NOMO-1 treated with dmso at 0.1 percent for 144 hours (cell line): ENCODE measurements around the gene WLS.
"Not testable (repeated sequence)": the region's sequence is repeated elsewhere in the genome, so short reads cannot be mapped to it uniquely, and the experiment has no call there.

ENCODE experiments used
- DNase-seq: peaks from one replicate; lab custom pipeline; 2025; ENCODE audit not compliant: unreplicated experiment; lab: John Stamatoyannopoulos, UW

The WLS gene

DNA sequence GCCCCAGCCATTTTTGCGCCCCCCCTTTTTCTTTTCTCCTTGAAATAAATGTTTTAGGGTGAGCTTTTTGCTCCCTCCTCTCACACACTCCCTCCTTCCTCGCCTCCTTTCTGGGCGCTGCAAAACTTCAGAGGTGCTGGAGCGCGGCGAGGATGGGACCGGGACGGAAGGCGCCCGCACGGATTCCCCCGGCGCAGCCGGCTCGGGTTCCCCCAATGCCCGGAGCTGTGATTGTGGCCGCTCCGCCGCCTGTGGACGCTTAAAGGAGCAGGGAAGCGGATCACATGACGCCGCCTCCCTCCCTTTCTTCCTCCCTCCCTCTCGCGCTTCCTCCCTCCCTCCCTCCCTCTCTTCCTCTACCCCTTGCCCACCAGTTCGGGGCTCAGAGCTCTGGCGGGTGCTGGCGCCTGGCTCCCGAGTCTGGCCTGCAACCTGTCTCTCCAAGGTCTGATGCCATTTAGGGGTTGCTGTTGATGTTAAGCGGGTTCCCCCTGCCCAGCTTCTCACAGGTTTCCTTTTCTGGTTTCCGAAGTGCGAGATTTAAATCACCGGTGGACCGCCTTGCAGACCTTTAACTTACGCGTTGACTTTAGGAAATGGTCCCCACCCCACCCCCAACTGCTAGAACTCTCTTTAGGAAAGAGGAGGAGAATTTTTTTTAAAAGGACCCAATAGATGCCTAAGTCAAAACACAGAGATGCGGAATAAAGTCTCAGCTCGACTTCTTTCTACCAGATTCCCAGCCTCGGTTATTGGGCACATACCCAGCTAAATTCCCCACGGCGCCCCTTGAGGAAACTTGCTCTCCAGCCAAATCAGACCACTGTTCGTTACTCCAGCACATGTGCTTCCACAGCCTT, at the start of gene WLS:
TSS of gene WLS (minus strand) at position 235 of the 860 bp plus-strand sequence. CDS start at position 11, 224 bp downstream.
- no peak for DNase-seq

GRCh38 chr1:68280286-68280685, 48.0 kb upstream of the WLS start:
- no peak for DNase-seq

GRCh38 chr1:68279846-68280245, 47.5 kb upstream of the WLS start:
- no peak for DNase-seq

DNA sequence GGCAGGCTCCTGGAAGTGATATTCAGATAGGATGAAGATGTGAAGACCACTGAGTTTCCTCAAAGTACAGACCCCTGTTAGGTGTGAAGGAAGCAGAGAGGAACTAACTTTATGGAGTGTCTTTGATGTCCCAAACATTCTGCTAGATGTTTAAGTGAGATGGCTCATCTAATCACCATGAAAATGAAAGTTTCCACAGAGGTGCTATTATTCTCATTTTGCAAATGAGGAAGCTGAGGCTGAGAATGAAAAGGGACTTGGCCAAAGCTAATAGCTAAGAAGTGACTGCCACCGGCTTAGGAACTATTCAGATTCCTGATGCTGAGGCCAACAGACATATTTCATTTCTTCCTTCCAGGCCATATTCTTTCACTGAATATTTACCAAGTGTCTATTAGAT, 45.9 kb upstream of the WLS start:
- no peak for DNase-seq

GRCh38 chr1:68276448-68276847, 44.1 kb upstream of the WLS start:
- no peak for DNase-seq

DNA sequence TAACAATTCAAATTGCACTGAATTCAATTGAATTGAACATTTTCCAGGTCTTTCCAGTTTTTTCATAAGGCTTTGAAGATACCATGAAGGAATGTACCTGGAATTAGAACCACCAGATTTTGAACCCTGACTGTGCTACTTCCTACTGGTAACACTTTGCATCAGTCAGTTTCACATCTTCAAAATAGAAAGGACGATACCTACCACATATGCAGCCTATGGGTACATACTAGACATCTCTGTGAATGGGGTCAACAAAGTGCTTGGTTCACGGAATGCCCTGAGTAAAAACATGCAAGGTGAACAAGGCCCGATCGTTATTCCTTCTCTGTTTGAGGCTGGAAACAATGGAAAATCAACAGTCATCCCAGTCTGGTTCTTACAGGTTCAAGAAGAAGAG, 41.2 kb upstream of the WLS start:
- no peak for DNase-seq

- no peak for DNase-seq
These were observed 39.3 kb upstream of the WLS start for GRCh38 chr1:68271596-68271995.

- DNase-seq = no peak
These were observed 38.6 kb upstream of the WLS start for GRCh38 chr1:68270951-68271350.

- DNase-seq = no peak
These were observed 37.5 kb upstream of the WLS start for GRCh38 chr1:68269637-68270430.

DNA sequence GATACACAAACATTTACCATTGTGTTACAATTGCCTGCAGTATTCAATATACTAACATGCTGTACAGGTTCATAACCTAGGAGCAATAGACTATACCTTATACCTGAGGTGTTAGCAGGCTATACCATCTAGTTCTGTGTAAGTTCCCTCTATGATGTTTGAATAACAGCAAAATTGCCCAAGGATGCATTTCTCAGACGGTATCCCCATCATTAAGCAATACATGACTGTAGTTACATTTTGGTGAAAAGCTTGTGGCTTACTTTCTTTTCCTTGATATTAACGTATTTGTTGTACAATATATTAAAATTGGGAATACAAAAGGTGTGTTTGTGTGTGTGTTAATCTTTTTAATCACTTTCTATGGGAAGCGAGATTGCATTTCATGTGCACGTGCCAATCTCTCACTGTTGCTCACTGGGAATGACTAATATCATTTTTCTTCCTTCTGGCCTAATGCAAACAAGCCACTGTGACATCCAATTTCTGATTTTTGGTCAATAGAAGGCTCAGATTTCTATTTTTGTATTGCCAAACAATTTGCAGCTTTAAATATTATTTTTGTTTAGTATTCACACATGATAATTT, 36.7 kb upstream of the WLS start:
- DNase-seq = no peak

GRCh38 chr1:68256824-68257223, 24.5 kb upstream of the WLS start:
- not testable (repeated sequence) for DNase-seq

GRCh38 chr1:68255301-68255700, 23.0 kb upstream of the WLS start:
- DNase-seq = no peak

- no peak for DNase-seq
These were observed 22.4 kb upstream of the WLS start for GRCh38 chr1:68254667-68255226.

DNA sequence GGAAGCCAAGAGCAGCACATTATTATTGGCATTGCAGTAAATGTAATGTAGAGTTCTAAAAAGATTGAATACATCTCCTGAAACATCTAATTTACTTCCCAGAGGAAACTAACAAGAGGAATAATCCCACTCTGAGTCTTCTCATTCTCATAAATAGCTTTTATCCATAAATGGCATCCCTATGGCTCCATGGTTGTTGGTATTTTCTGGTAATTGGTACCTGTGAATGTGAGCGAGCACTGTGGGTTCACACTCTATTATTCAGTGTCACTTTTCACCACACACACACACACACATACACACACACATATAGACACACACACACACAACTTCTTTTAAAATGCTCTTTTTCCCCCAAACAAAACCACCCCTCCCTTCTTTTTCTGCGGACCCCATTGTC, 4.7 kb upstream of the WLS start:
- DNase-seq = no peak

- DNase-seq = no peak
These were observed 1.8 kb upstream of the WLS start for GRCh38 chr1:68234094-68234493.

- no peak for DNase-seq
These were observed 879 bp upstream of the WLS start for GRCh38 chr1:68233202-68233601.

- no peak for DNase-seq
These were observed 565 bp downstream of the WLS start for GRCh38 chr1:68231627-68232288.

DNA sequence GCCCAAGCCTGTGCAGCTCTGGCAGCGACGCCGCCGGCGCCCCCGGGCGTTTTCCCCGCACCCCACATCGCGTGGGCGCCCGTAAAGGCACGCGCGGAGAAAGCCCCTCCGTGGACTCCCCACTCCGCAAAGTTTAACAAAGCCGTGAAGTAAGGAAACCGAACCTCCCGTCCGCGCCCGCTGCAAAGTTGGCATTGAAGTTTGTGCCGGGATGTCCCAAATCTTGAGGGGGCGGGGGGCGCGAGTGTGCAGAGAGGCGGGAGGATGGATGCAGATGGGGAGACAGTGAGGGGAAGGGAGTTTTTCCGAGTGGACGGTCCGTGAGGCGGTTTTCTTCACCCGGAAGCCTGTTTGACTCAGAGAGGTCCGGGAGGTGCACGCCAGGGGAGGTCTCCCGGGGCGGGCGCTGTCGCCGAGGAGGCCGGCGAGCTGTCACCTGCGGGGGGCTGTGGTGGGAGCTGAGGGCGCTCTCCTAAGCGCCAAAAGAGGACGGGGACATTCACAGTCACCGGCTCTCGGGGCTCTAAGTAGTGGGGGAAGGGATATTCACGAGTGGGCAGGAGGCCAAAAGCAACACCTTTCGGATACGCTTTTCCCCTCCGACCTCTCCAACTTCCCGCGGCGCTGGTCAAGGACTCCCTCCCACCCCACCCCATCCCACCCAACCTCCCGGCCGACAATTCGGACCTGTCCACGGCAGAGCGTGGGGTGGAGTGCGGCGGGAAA, 1.3 kb downstream of the WLS start:
- DNase-seq = no peak

GRCh38 chr1:68230484-68230802, 1.9 kb downstream of the WLS start:
- no peak for DNase-seq

DNA sequence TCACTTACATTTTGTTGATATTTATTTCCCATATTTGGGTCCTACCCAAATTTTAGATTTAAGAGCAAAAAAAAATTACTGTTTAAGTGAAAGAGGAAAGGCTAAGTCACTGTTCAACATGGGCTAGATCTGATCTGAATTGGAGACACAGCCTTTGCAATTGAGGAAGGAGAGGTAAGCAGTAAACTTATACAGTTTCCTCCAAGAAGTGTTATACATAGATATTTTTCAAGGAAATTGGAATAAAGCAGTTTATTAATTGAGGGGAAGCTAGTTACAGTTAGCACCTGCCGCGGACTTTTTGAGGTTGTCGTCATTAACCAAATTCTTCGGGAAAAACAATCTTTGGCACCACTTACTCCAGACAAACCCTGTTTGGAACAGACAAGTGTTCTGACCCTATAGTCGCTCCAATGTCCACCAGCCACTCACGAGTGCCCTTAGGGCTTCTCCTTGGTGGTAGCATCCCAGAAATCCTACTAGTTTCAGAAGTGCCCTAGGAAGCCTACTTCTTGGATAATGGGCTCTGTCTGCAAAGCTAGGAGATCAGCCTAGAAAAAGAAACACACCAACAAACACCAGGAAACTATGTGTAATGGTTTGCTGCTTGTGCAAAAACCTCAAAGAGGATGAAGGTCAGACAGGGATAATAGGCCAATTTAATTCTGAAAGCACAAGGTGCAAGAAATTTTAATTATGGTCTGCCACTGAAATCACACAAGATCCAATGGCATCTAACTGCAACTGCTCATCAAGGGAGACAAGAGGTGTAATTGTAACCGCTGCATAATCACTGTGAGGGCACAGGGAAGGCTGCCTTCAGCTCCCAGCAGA, 2.5 kb downstream of the WLS start:
- DNase-seq = no peak
